ENCODE measurements around the gene ZNF516. TPM values are rescaled to one million over a fixed set of nuclear protein-coding genes. Genes with fewer than 3 reads are reported as not detected.

ZNF516 gene
- total RNA-seq, 1 donor from 2014 or later, result 26.1 TPM

GRCh38 chr18:76451396-76452331, 43.4 kb downstream of the ZNF516 start:
- Mint-ChIP-seq H3K36me3 (ENCODE audit: low read depth) (no peaks in the 10 kb centered on the region), H3K4me3 (ENCODE audit: unreplicated experiment) (peak overlapping the region; percentile 77), H3K27ac (ENCODE audit: unreplicated experiment) (peak overlapping the region; percentile 91), H3K27me3 (ENCODE audit: low read depth) (no peaks in the 10 kb centered on the region), H3K4me1 (ENCODE audit: low read depth) (peaks cover 61% of the 10 kb centered on the region), H3K9me3 (ENCODE audit: low read depth) (no peaks in the 10 kb centered on the region)
- no peak for DNase-seq (ENCODE audit: low spot score)
- TF ChIP-seq CTCF (IDR thresholded peaks at IDR 0.05), result peak; percentile 32

- H3K36me3 Mint-ChIP-seq (ENCODE audit: low read depth), result no peaks in the 10 kb centered on the region
- H3K4me1 Mint-ChIP-seq (ENCODE audit: low read depth), result peaks cover 70% of the 10 kb centered on the region
- no peaks in the 10 kb centered on the region for H3K27me3 Mint-ChIP-seq (ENCODE audit: low read depth)
- DNase-seq (ENCODE audit: low spot score), result peak; percentile 77
- H3K4me3 Mint-ChIP-seq (ENCODE audit: unreplicated experiment), result peak overlapping the region; percentile 77
- no peak for TF ChIP-seq CTCF (IDR thresholded peaks at IDR 0.05)
- H3K27ac Mint-ChIP-seq (ENCODE audit: unreplicated experiment), result peak overlapping the region; percentile 91
- no peaks in the 10 kb centered on the region for H3K9me3 Mint-ChIP-seq (ENCODE audit: low read depth)
Measured at GRCh38 chr18:76450452-76451395, 44.3 kb downstream of the ZNF516 start.

- Mint-ChIP-seq H3K4me1 (ENCODE audit: low read depth) (peaks cover 75% of the 10 kb centered on the region), H3K36me3 (ENCODE audit: low read depth) (no peaks in the 10 kb centered on the region), H3K4me3 (ENCODE audit: unreplicated experiment) (no peak overlapping the region), H3K9me3 (ENCODE audit: low read depth) (no peaks in the 10 kb centered on the region), H3K27ac (ENCODE audit: unreplicated experiment) (peak overlapping the region; percentile 42), H3K27me3 (ENCODE audit: low read depth) (no peaks in the 10 kb centered on the region)
- TF ChIP-seq CTCF (IDR thresholded peaks at IDR 0.05), result no peak
- peak; percentile 65 for DNase-seq (ENCODE audit: low spot score)
Measured at GRCh38 chr18:76449111-76449453, 46.0 kb downstream of the ZNF516 start.

- Mint-ChIP-seq H3K27ac (ENCODE audit: unreplicated experiment) (no peak overlapping the region), H3K27me3 (ENCODE audit: low read depth) (no peaks in the 10 kb centered on the region), H3K36me3 (ENCODE audit: low read depth) (no peaks in the 10 kb centered on the region), H3K4me3 (ENCODE audit: unreplicated experiment) (no peak overlapping the region), H3K9me3 (ENCODE audit: low read depth) (no peaks in the 10 kb centered on the region), H3K4me1 (ENCODE audit: low read depth) (peaks cover 77% of the 10 kb centered on the region)
- TF ChIP-seq CTCF (IDR thresholded peaks at IDR 0.05), result no peak
- no peak for DNase-seq (ENCODE audit: low spot score)
Measured at GRCh38 chr18:76448256-76449110, 46.6 kb downstream of the ZNF516 start.

Measured in chondrocyte (in vitro differentiated cells).